Chondrocyte (in vitro differentiated cells): Measurements from ENCODE around the gene MSRB2. TPM values are rescaled to one million over a fixed set of nuclear protein-coding genes. Genes with fewer than 3 reads are reported as not detected.

ENCODE experiments used
- DNase-seq: peaks from one replicate; pipeline ENCODE4 v3.0.0; 2021; ENCODE audit warnings: mixed read lengths, low spot score
- H3K27ac Mint-ChIP-seq: one replicate; pipeline ENCODE4 v1.8.0; 2021; ENCODE audit warnings: mild to moderate bottlenecking, moderate library complexity, mixed read lengths; ENCODE audit not compliant: unreplicated experiment
- H3K27me3 Mint-ChIP-seq: 2 replicates; pipeline ENCODE4 v1.8.0; 2021; ENCODE audit warnings: low read depth, mixed read lengths
- H3K36me3 Mint-ChIP-seq: 2 replicates; pipeline ENCODE4 v1.8.0; 2021; ENCODE audit warnings: low read depth, mixed read lengths
- H3K4me1 Mint-ChIP-seq: 2 replicates; pipeline ENCODE4 v1.8.0; 2021; ENCODE audit warnings: low read depth, mild to moderate bottlenecking, mixed read lengths
- H3K4me3 Mint-ChIP-seq: one replicate; pipeline ENCODE4 v1.8.0; 2021; ENCODE audit warnings: mild to moderate bottlenecking, moderate library complexity, mixed read lengths; ENCODE audit not compliant: unreplicated experiment
- H3K9me3 Mint-ChIP-seq: 2 replicates; pipeline ENCODE4 v1.8.0; 2021; ENCODE audit warnings: low read depth, mixed read lengths
- total RNA-seq: library from RNA; stranded (reverse); gene quantifications from 3 replicates; pipeline ENCODE4 v1.2.1, GENCODE V29; 2021
- TF ChIP-seq, protein P1 (sequence below): fragments of 200-600 bp; sonication (generic); IDR thresholded peaks from 2 replicates; pipeline ENCODE4 v1.5.0; 2021; ENCODE audit warnings: antibody characterized with exemption, mild to moderate bottlenecking, moderate library complexity

Gene MSRB2
- total RNA-seq, 1 donor from 2014 or later = 18.4 TPM

DNA sequence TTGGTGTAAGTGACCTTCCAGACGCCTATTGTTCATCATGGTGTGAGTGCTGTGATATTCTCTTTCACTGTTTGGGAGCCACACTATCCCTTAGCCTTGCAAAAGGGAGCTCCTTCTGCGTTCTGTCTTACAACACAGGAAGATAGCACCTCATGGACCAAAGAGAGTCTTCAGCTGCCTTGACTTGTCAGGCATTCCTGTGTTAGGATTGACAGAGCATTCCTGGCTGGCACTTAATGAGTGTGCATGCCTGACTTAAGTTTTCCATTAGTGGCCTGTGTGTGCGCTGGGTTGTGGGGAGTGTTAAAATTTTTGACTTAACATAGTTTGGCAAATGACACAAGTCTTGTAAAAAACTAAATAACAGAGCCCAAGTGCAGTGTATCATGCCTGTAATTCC, 21.9 kb upstream of the MSRB2 start:
- Mint-ChIP-seq H3K36me3 (peaks cover 2% of the 10 kb centered on the region), H3K4me3 (no peak overlapping the region), H3K27ac (no peak overlapping the region), H3K27me3 (peaks cover 2% of the 10 kb centered on the region), H3K9me3 (no peaks in the 10 kb centered on the region), H3K4me1 (no peaks in the 10 kb centered on the region)
- TF ChIP-seq, protein P1, sequence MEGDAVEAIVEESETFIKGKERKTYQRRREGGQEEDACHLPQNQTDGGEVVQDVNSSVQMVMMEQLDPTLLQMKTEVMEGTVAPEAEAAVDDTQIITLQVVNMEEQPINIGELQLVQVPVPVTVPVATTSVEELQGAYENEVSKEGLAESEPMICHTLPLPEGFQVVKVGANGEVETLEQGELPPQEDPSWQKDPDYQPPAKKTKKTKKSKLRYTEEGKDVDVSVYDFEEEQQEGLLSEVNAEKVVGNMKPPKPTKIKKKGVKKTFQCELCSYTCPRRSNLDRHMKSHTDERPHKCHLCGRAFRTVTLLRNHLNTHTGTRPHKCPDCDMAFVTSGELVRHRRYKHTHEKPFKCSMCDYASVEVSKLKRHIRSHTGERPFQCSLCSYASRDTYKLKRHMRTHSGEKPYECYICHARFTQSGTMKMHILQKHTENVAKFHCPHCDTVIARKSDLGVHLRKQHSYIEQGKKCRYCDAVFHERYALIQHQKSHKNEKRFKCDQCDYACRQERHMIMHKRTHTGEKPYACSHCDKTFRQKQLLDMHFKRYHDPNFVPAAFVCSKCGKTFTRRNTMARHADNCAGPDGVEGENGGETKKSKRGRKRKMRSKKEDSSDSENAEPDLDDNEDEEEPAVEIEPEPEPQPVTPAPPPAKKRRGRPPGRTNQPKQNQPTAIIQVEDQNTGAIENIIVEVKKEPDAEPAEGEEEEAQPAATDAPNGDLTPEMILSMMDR = no peak
- no peak for DNase-seq

DNA sequence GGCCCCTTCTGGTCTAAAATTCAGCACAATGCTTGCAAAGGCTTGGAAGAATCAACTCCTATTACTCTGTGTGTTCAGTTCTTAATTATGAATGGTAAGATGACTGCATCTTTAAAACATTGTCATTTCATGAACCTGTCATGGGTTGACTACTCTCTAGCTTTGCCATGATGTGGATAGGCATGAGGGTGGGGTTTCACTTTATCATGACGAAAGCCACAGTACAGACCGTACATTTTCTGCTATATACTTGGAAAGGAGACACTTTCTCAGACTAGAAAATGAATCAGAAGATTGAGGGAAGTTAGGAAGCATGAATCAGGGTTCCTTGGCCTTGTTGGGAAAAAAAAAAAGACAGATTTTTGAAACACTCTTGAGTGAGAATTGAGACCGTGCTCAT, 19.7 kb upstream of the MSRB2 start:
- H3K4me3 Mint-ChIP-seq = no peak overlapping the region
- TF ChIP-seq, protein P1 = no peak
- H3K4me1 Mint-ChIP-seq = no peaks in the 10 kb centered on the region
- H3K9me3 Mint-ChIP-seq = no peaks in the 10 kb centered on the region
- no peak for DNase-seq
- peaks cover 2% of the 10 kb centered on the region for H3K36me3 Mint-ChIP-seq
- no peak overlapping the region for H3K27ac Mint-ChIP-seq
- H3K27me3 Mint-ChIP-seq = peaks cover 14% of the 10 kb centered on the region

DNA sequence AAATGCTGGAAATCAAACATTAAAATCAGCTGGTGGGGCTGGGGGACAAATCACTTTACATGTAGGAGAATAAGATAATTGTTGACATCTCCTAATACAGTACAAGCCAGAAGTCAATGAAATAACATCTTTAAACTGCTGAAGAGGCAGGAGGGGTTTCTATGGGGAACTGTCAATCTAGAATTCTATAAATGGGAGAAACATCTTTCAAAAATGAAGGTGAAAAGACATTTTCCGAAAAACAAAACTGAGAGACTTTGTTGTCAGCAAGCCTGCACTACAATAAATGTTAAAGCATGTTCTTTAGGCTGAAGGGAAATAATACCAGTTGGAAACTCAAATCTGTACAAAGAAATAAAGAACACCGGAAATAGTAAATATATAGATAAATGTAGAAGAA, 17.3 kb upstream of the MSRB2 start:
- no peak overlapping the region for H3K4me3 Mint-ChIP-seq
- no peak overlapping the region for H3K27ac Mint-ChIP-seq

DNA sequence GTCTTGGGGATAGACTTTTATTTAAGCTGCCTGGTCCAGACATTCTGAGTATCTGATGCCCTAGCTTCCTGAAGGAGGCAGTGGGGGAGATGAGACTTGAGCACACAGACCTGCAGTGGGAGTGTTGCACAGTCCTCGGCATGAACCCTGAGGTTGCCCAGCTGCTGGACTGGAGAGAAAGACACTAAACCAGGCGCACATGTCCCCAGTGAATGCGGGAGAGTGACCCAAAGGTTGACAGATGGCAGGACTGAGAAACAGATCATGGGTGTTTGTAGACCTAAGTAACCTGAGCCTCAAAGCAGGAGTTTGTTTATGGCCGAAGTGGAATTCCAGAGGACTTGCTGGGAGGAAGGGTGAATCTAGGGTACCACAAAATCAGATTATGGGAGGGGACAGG, 15.7 kb upstream of the MSRB2 start:
- H3K4me1 Mint-ChIP-seq = no peaks in the 10 kb centered on the region
- no peak overlapping the region for H3K27ac Mint-ChIP-seq
- peaks cover 27% of the 10 kb centered on the region for H3K27me3 Mint-ChIP-seq
- no peak for DNase-seq
- H3K9me3 Mint-ChIP-seq = peaks cover 2% of the 10 kb centered on the region
- TF ChIP-seq, protein P1 = no peak
- H3K4me3 Mint-ChIP-seq = no peak overlapping the region
- no peaks in the 10 kb centered on the region for H3K36me3 Mint-ChIP-seq

More for the DNA sequence above, 17.3 kb upstream of the MSRB2 start:
- DNase-seq = no peak
- no peaks in the 10 kb centered on the region for H3K9me3 Mint-ChIP-seq
- peaks cover 2% of the 10 kb centered on the region for H3K36me3 Mint-ChIP-seq
- TF ChIP-seq, protein P1 = no peak
- H3K4me1 Mint-ChIP-seq = no peaks in the 10 kb centered on the region
- peaks cover 23% of the 10 kb centered on the region for H3K27me3 Mint-ChIP-seq

DNA sequence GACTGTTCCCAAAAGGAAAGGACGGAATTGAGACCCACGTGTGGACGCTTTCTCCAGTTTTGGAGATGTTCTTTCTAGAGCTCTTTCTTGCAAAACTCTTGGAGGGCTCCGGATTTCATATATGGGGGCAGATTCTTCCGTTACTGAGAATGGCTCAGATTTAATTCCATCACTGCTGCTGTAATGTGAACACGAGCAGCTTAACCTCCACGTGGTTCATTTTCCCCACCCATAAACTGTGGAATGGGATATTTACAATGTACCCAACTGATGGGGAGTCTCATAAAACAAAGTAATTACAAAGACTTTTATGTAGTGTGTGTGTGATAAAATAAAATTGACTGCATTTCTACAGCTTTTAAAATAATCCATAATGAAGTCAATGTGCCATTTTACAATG, 15.1 kb upstream of the MSRB2 start:
- Mint-ChIP-seq H3K4me1 (no peaks in the 10 kb centered on the region), H3K27me3 (peaks cover 27% of the 10 kb centered on the region), H3K27ac (no peak overlapping the region), H3K4me3 (no peak overlapping the region), H3K9me3 (peaks cover 5% of the 10 kb centered on the region), H3K36me3 (no peaks in the 10 kb centered on the region)
- TF ChIP-seq, protein P1 = no peak
- DNase-seq = no peak
